ENCODE measurements around the gene PANX2.

Gene PANX2

GRCh38 chr22:50185375-50186087, 15.0 kb downstream of the PANX2 start, which contains the start of gene TRABD:
Gene TRABD, plus strand, starts transcription at chr22:50185913. Its CDS starts 7,148 bp downstream, at chr22:50193061.
- H3K36me3 ChIP-seq (replicated peaks), result peaks cover 2% of the 10 kb centered on the region
- DNase-seq, result peak; percentile 69
- no peak for TF ChIP-seq CTCF (IDR thresholded peaks at IDR 0.05; ENCODE audit: low read depth, low read length, missing control alignments)
- H3K4me3 ChIP-seq (ENCODE audit: low read depth, low read length), result peak within 1 kb of the TSS; percentile 67
- H3K27me3 ChIP-seq (replicated peaks), result no peaks in the 10 kb centered on the region
- in situ Hi-C loops (cut with HindIII; ENCODE audit: low pct_ligation_motif_present, low sequenced_read_pairs), result no loop called here
- H3K27ac ChIP-seq, result no peak within 1 kb of the TSS

GRCh38 chr22:50186181-50186714, 15.7 kb downstream of the PANX2 start:
- H3K36me3 ChIP-seq (replicated peaks), result peaks cover 2% of the 10 kb centered on the region
- H3K4me3 ChIP-seq (ENCODE audit: low read depth, low read length), result peak overlapping the region; percentile 67
- no peaks in the 10 kb centered on the region for H3K27me3 ChIP-seq (replicated peaks)
- in situ Hi-C loops (cut with HindIII; ENCODE audit: low pct_ligation_motif_present, low sequenced_read_pairs), result no loop called here
- no peak overlapping the region for H3K27ac ChIP-seq
- TF ChIP-seq CTCF (IDR thresholded peaks at IDR 0.05; ENCODE audit: low read depth, low read length, missing control alignments), result no peak
- DNase-seq, result no peak

GRCh38 chr22:50186761-50187523, 16.4 kb downstream of the PANX2 start:
- Histone ChIP-seq H3K4me3 (ENCODE audit: low read depth, low read length) (peak overlapping the region; percentile 67), H3K36me3 (replicated peaks) (peaks cover 6% of the 10 kb centered on the region), H3K27ac (no peak overlapping the region), H3K27me3 (replicated peaks) (no peaks in the 10 kb centered on the region)
- no peak for DNase-seq
- in situ Hi-C loops (cut with HindIII; ENCODE audit: low pct_ligation_motif_present, low sequenced_read_pairs), result no loop called here
- TF ChIP-seq CTCF (IDR thresholded peaks at IDR 0.05; ENCODE audit: low read depth, low read length, missing control alignments), result no peak

- no peak for TF ChIP-seq CTCF (IDR thresholded peaks at IDR 0.05; ENCODE audit: low read depth, low read length, missing control alignments)
- H3K36me3 ChIP-seq (replicated peaks), result peaks cover 10% of the 10 kb centered on the region
- H3K27ac ChIP-seq, result no peak overlapping the region
- no peaks in the 10 kb centered on the region for H3K27me3 ChIP-seq (replicated peaks)
- in situ Hi-C loops (cut with HindIII; ENCODE audit: low pct_ligation_motif_present, low sequenced_read_pairs), result no loop called here
- H3K4me3 ChIP-seq (ENCODE audit: low read depth, low read length), result no peak overlapping the region
- no peak for DNase-seq
Observed at GRCh38 chr22:50188356-50188755, 17.8 kb downstream of the PANX2 start.

- in situ Hi-C loops (cut with HindIII; ENCODE audit: low pct_ligation_motif_present, low sequenced_read_pairs), result no loop called here
- Histone ChIP-seq H3K27ac (no peak overlapping the region), H3K27me3 (replicated peaks) (no peaks in the 10 kb centered on the region), H3K36me3 (replicated peaks) (peaks cover 16% of the 10 kb centered on the region), H3K4me3 (ENCODE audit: low read depth, low read length) (no peak overlapping the region)
- no peak for DNase-seq
- TF ChIP-seq CTCF (IDR thresholded peaks at IDR 0.05; ENCODE audit: low read depth, low read length, missing control alignments), result no peak
Observed at GRCh38 chr22:50189184-50189848, 18.8 kb downstream of the PANX2 start.
